Testis (tissue), 2 donors: ENCODE results near the gene CDK5RAP1.

ENCODE experiments used
- CTCF ChIP-seq, 3 experiments: fragments of 450-650 bp in 2 of 3; fragments of 200-600 bp in 1 of 3; sonication (generic) in 1 of 3; IDR thresholded peaks; one replicate each; pipeline ENCODE4 v1.5.1; 2016 to 2019; ENCODE audit warnings: antibody characterized with exemption in 3 of 3, mild to moderate bottlenecking in 2 of 3, moderate library complexity in 1 of 3
- POLR2A ChIP-seq: fragments of 450-650 bp; IDR thresholded peaks from one replicate; pipeline ENCODE4 v1.6.1; 2017; ENCODE audit warnings: antibody characterized with exemption, mild to moderate bottlenecking, moderate library complexity

GRCh38 chr20:33337531-33338165 is 63.7 kb downstream of the CDK5RAP1 start:
- TF ChIP-seq CTCF (IDR thresholded peaks at IDR 0.05) (no peak), POLR2A (no peak)
